HG03571 (cell line): ENCODE measurements around the gene CSE1L.
"Not testable (repeated sequence)": the region's sequence is repeated elsewhere in the genome, so short reads cannot be mapped to it uniquely, and the experiment has no call there.

Experiments used
- ATAC-seq: cut with Tn5 transposase; IDR thresholded peaks from one replicate; pipeline ENCODE4 v1.9.1; 2021; ENCODE audit not compliant: unreplicated experiment

The CSE1L gene

GRCh38 chr20:49054056-49054643 lies 8.0 kb downstream of the CSE1L start:
- ATAC-seq = peak; percentile 53

GRCh38 chr20:49063279-49063678 lies 17.2 kb downstream of the CSE1L start:
- no peak for ATAC-seq

GRCh38 chr20:49074521-49074920 lies 28.4 kb downstream of the CSE1L start:
- no peak for ATAC-seq

- no peak for ATAC-seq
Measured at GRCh38 chr20:49078310-49078709, 32.2 kb downstream of the CSE1L start.

- ATAC-seq = not testable (repeated sequence)
Measured at GRCh38 chr20:49082295-49082694, 36.2 kb downstream of the CSE1L start.

- no peak for ATAC-seq
Measured at GRCh38 chr20:49091104-49091503, 45.0 kb downstream of the CSE1L start.

GRCh38 chr20:49091762-49092161 lies 45.6 kb downstream of the CSE1L start:
- no peak for ATAC-seq

GRCh38 chr20:49096203-49096730 lies 50.2 kb downstream of the CSE1L start:
- ATAC-seq = no peak

GRCh38 chr20:49097159-49097558 lies 51.0 kb downstream of the CSE1L start:
- no peak for ATAC-seq

- ATAC-seq = no peak
Measured at GRCh38 chr20:49098136-49098535, 52.0 kb downstream of the CSE1L start.

GRCh38 chr20:49099011-49099410 lies 52.9 kb downstream of the CSE1L start:
- no peak for ATAC-seq

GRCh38 chr20:49100292-49100691 lies 54.2 kb downstream of the CSE1L start:
- ATAC-seq = not testable (repeated sequence)

- ATAC-seq = no peak
Measured at GRCh38 chr20:49100972-49101371, 54.9 kb downstream of the CSE1L start.

- no peak for ATAC-seq
Measured at GRCh38 chr20:49103019-49103418, 56.9 kb downstream of the CSE1L start.

- no peak for ATAC-seq
Measured at GRCh38 chr20:49103647-49104364, 57.7 kb downstream of the CSE1L start.

GRCh38 chr20:49104365-49104648 lies 58.2 kb downstream of the CSE1L start:
- ATAC-seq = no peak

- ATAC-seq = not testable (repeated sequence)
Measured at GRCh38 chr20:49104979-49105547, 59.0 kb downstream of the CSE1L start.

GRCh38 chr20:49106328-49106727 lies 60.2 kb downstream of the CSE1L start:
- ATAC-seq = no peak

GRCh38 chr20:49110767-49111694 lies 64.9 kb downstream of the CSE1L start:
- no peak for ATAC-seq

- no peak for ATAC-seq
Measured at GRCh38 chr20:49112596-49113274, 66.6 kb downstream of the CSE1L start.

- no peak for ATAC-seq
Measured at GRCh38 chr20:49115564-49115963, 69.5 kb downstream of the CSE1L start.
